Vagina (tissue), 2 donors: ENCODE measurements around the gene ANKS1A.

Source experiments
- CTCF ChIP-seq, 3 experiments: fragments of 450-650 bp in 2 of 3; fragments of 200-600 bp in 1 of 3; sonication (generic) in 1 of 3; IDR thresholded peaks; one replicate each; pipeline ENCODE4 v1.5.1; 2017 to 2019; ENCODE audit warnings: antibody characterized with exemption in 3 of 3, mild to moderate bottlenecking in 2 of 3, moderate library complexity in 2 of 3
- POLR2A ChIP-seq, 2 donors: fragments of 450-650 bp; IDR thresholded peaks; one replicate each; pipeline ENCODE4 v1.6.1; 2017; ENCODE audit warnings: antibody characterized with exemption in 2 of 2, mild to moderate bottlenecking in 2 of 2, moderate library complexity in 2 of 2
- POLR2AphosphoS5 ChIP-seq, 2 donors: sonication (generic); formaldehyde crosslinking; IDR thresholded peaks; one replicate each; pipeline ENCODE4 v1.9.0; 2017; ENCODE audit warnings: antibody characterized with exemption in 2 of 2, mild to moderate bottlenecking in 2 of 2, low read depth in 1 of 2; ENCODE audit not compliant: insufficient read depth in 1 of 2

- no peak for TF ChIP-seq POLR2AphosphoS5 (IDR thresholded peaks at IDR 0.05; ENCODE audit: insufficient read depth in 1 of 2, low read depth in 1 of 2)
- no peak for TF ChIP-seq CTCF (IDR thresholded peaks at IDR 0.05)
- no peak for TF ChIP-seq POLR2A (IDR thresholded peaks at IDR 0.05)
Measured at GRCh38 chr6:35054106-35054742, 165.2 kb downstream of the ANKS1A start.
